Stimulated activated CD4-positive, alpha-beta T cell treated with anti-CD3 and anti-CD28 coated beads, Interleukin-15, amount 100 ng/mL, for 1 hour (primary cell): ENCODE data around the gene RAI1.

Experiments used
- DNase-seq, 2 donors: peaks; one replicate each; pipeline ENCODE4 v3.0.0-alpha.2; 2020; ENCODE audit warnings: low read depth in 1 of 2, low spot score in 1 of 2

Gene RAI1

DNA sequence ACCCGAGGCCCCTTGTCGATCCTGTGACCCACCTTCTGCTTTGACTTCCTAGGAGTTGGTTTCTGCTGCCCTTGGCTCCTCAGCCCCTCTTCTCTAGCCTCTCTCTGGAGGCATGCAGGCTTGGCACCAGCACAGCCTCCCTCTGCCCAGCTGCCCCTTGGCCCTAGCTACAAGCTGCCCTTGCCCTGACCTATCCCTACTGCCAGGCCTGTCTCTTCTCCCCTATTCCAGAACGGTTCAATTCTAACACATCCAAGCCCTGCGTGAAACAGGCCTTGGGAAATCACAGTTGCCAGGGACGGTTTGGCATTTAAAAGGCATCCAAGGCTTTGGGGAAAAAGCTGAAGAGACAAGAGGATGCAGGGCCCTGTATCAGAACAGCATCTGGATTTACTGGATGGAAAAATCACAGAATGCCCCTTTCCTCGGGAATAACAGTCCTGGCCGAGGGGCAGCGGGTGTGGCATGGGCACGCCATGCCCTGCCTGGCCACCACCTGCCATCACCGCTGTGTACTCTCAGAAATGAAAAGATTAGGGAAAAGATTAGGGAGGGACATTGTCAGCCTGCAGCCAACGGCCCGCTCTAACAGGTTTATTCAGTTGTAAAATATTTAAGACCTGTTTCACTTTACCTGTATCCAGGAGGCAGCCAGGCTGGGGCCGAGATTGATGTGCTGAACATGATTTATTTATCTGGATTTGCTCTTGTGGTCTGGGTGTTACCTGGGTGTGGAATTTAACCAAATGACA lies 15.8 kb downstream of the RAI1 start:
- DNase-seq = no peak

DNA sequence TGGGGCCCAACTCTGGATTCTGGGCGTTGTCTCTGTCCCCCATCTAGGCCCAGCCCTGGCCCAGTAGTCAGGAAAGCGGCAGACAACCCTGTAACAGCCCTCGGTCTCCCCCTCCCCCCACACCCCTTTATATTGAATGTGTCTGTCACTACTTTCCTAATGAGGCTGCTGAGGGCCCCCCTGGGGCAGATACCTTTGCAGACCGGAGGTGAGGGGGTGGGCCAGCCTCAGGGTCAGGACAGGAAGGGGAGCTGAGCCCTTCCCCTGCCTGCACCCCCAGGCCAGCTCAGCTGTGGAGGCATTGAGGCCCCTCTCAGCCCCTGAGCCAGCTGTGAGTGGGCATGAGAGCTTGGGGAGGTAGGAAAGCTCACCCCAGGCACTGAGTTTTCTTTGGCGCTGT lies 17.1 kb downstream of the RAI1 start:
- DNase-seq = no peak

DNA sequence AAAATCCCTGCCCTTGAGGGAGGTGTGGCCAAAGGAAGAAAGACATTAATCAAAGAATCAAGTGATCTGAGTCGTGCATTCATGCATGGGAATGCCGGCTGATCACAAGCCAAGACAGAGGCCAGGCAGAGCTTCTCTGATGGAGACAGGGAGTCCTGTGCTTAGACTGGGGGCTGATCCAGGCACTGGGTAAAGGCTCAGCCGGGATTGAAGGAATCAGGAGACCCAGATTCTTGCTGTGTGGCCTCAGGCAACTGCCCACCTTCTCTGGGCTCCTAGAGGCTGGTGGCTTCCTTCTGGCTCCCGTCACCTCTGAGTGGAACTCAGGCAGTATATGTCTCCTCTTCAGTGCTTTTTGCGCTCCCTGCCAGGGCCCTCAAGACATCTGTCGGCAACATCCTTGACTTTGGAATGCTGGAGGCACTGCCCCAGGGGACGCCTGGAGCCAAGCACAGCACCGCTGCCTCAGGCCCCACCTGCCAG lies 17.7 kb downstream of the RAI1 start:
- no peak for DNase-seq

DNA sequence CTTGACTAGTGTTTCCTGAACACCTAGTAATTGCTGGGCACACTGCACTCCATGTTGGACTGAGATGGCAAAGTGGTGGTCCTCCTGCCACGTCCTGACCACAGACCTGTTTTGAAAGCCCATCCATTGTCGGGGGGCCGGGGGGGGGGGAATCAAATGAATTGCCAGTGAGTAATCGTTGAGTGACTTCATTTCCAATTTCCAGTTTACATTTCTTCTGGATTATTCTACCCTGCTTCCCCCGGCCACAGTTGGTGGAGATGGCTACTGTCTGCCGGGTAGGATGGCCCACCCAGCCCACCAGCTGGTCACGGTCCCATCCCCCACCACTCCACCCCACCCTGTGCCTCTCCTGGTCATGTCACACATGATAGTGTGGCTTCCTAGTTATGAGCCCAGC lies 18.2 kb downstream of the RAI1 start:
- DNase-seq = no peak

DNA sequence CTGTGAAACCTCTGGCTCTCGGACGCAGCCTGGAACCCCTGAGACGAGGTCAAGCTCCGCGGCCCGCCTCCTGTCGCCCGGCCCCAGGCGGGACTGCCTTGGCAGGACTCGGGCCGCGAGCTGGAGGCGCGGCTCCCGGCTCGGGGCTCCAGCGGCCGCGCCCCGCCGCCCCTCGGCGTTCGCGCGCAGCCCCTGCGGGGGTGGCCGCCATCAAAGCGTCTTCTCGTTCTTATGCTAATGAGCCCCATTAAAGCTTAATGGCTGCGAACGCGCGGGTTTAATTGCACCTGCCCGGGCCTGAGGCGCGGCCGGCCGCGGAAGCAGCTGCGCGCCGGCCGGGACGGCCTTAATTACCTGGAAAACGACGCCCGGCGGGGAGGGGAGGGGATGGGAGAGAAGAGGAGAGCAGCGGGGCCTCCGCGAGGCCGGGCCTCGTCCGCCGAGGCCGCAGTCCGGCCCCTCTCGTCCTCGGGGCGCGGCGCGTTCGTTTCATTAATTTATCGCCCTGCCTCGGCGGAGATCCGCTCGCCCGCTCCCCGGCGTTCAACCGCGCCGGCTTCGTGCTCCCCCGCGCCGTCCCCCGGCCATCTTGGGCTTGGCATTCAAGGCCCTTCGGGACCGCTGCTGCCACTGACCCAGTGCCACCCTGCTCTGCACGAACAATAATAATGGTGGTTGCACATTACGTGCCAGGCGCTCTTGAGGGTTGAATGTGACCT lies 19.2 kb downstream of the RAI1 start:
- DNase-seq = no peak

DNA sequence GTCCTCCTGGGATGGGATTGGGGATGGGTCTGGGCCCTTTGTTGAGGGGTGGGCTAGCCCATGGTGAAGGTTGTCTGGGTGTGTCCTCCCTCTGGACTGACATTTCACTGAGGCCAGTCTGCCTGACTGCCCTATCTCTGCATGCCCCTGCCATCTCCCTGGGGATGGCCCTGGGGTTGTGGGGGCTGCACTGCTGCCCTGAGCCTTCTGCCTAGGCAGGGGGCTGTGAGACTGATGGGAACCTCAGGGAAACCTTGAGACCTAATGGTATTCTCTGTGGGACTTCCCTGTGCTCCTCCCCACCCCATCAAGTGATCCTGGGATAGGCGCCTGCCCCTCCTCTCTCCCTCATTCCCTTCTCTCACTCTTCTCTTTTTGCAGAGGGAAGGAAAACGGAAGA lies 19.9 kb downstream of the RAI1 start:
- no peak for DNase-seq

DNA sequence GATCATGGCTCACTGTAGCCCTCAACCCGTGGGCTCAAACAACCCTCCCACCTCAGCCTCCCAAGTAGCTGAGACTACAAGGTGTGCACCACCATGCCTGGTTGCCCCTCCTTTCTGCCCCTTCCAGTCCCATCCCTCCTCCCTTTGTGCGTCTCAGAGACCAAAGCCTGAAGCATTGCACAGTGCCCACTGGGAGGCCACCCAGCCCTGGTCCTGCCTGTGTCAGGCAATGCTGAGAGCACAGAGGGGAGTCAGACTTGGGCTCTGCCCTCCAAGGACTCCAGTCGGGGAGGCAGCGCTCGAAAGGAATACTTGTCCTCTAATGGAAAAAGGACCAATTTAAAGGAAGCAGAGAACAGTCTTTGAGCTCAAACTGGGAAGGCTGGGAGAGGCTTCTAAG lies 20.4 kb downstream of the RAI1 start:
- DNase-seq = no peak

DNA sequence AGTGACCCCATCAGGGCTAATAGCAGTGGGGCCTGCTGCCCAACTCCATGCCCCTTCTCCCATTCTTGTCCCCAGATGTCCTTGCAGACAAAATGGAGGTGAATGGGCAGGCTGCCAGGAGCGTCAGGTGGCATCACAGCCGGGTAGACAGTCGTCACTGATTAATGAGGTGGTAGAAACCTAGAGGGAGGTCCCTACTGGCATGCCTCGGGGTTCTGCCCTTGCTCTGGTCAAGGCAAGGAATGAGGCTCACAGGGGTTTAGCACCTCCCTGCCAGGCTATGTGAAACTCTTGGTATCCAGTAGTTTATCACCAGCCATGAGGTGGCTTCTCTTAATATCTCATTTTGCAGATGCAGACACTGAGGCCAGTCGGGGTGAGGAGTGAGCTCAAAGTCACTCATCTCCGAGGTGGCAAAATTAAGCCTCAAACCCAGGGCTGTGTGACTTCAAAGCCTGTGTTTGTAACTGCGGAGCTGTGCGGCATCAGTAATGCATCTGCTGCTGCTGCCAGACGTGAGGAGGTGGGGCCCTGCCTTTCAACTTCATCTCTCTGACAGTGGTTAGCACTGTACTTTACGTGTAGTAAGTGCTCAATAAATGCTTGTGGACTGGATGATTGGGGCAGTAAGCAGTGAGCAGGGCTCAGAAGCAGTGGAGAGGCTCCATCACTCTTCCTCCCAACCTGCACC lies 21.3 kb downstream of the RAI1 start:
- no peak for DNase-seq

DNA sequence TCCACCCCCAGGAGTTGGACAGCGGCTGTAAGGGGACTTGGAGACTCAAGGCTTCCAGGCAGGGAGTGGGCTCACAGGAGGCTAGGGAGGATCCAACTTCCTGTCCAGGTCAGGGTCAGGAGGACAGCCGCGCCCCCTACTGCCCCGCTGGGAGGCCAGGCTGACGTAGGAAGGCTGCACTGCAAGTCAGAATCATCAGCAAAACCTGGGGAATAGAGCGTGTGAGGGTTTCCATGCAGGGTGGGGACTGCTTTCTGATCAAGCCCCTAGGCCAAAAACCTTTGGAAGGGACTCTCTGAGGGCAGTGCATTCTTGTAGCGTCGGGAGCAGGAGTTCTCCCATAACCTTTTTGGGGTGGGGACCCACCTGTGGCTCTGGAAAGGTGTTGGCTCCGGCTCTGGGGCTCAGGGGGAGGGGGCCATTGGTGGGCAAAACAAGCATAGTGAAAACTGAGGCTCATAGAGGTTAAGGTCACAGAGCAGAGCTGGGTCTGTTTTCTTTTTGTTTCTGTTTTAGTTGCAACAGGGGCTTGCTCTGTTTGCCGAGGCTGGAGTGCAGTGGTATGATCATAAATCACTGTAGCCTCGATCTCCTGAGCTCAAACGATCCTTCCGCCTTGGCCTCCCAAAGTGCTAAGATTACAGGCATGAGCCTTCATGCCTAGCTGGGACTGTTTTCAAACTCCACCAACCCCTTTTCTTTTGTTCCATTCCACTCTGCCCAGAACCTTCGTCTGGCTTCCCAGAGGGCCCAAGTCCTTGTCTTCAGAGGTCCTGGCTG lies 22.1 kb downstream of the RAI1 start:
- no peak for DNase-seq

DNA sequence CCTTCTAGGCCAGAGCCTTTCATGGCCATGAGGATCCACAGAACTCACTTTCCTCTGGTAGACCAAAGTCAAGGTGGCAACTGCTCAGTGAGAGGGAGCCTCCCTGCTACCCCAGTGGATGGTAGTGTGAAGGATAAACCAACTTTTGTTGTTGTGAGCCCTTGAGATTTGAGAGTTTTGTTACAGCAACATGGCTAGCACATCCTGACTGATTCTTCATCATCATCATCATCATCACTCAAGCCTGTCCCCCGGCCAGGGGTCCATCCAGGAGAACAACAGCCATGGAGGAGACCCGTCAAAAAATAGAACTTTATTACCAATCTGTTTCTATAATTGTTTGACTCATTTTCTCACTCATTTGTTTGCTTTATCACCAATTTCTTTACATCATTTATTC lies 23.7 kb downstream of the RAI1 start:
- DNase-seq = no peak

DNA sequence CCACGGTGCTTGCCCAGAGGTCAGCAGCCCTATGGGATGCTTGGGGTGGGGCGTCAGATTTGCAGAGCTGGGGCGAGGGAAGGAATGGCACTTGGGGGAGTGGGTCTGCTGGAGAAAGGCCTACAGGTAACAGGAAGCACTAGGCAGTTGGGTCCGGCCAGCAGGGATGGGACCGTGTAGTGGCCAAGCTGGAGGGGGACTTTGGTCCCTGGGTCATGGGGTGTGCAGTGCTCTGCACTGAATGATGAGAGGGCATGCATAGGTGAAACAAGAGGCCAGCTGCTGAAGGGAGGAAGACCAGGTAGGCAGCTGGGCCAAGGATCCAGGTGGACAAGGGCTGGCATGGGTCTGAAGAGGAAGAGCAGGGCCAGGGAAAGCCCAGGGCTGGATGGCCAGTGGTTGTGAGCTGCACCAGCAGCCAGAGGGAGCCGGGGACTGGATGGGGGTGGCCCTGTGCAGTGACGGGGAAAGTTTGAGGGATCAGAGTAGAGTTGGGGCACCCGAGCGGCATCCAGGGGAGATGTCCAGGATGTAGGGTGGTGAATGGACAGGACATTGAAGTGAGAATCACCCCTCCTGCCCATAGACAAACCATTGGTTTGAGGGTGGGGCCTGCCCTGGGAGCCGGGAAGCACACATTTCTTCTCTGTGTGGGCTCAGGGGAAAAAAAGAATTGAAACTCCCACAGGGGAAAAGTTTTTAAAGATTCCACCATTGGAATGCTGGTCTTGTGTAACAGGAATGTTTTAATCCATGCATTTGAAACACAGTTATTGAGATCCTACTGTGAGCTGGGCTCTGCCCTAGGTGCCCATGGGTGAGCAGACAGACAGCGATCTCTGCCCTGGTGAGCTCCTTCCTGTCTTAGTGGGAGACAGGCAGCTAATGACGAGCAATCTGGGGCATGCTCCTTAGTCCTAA lies 25.1 kb downstream of the RAI1 start:
- DNase-seq = no peak

DNA sequence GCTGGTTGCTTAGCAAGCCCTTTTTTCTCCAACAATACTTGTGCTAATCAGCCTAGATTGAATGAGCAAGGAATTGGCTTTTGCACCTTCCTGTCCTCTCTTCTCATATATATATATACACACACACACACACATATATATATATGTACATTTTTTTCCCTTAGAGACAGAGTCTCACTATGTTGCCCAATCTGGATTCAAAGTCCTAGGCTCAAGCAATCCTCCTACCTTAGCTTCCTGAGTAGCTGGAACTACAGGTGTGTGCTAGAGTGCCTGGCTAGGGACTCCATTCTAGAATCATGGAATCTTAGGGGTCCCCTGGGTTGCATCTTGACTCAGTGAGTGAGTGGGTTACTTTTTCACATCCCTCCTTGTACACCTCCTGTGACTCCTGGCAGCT lies 27.0 kb downstream of the RAI1 start:
- DNase-seq = no peak

DNA sequence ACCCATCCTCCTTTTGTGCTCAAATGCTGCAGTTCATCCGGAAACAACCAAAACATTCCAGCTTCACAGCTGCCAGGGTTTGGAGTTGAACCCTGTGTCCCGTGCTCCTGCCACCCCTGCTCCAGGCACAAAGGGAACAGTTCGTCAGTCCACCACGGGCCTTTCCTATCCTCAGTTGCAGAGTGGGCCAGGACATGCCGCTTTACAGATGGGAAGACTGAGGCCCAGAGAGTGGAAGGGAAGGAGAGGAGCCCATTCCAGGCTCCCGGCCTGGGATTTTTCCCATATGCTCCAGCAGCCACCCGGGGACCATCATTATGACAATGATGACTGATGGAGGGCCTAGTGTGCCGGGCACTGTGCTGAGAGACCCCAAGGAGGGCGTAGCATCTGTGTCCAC lies 27.6 kb downstream of the RAI1 start:
- no peak for DNase-seq

DNA sequence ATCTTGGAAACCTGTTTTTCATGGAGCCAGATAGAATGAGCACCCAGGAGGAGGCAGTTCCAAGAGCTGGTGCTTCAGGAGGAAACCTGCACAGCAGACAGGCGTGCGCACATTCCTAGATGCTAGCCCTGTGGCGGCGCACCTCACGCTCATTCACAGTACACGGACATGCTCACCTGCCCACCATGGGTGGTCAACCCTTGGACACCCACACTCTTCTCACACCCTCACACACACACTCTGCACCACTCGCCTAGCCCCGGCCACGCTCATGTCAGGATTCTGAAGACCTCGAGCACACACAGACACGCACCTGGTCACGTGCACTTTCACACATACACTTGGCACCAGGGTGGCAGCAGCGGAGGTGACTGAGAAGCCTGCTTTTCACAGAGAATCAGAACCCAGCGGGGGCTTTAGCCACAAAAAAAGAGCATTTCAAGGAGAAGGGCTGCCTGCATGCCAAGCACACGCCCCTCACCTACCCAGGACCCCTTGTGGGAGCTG lies 28.6 kb downstream of the RAI1 start:
- DNase-seq = no peak

DNA sequence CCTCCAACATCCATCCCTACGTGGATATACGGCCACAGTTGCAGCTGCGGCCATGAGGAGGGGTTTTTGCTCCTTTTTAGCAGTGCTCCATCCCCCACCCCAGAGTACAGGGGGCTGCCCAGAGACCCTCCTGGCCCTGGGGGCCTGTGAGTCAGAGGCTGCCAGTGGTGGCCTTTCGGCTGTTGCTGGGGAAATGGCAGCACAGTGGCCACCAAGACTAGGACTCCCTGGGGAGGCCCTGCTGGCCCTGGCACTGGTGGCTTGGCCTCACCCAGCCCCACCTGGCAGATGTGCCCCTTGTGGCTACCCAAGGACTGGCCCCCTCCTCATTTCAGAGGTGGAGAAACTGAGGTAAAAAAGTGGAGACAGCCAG lies 29.1 kb downstream of the RAI1 start:
- no peak for DNase-seq

DNA sequence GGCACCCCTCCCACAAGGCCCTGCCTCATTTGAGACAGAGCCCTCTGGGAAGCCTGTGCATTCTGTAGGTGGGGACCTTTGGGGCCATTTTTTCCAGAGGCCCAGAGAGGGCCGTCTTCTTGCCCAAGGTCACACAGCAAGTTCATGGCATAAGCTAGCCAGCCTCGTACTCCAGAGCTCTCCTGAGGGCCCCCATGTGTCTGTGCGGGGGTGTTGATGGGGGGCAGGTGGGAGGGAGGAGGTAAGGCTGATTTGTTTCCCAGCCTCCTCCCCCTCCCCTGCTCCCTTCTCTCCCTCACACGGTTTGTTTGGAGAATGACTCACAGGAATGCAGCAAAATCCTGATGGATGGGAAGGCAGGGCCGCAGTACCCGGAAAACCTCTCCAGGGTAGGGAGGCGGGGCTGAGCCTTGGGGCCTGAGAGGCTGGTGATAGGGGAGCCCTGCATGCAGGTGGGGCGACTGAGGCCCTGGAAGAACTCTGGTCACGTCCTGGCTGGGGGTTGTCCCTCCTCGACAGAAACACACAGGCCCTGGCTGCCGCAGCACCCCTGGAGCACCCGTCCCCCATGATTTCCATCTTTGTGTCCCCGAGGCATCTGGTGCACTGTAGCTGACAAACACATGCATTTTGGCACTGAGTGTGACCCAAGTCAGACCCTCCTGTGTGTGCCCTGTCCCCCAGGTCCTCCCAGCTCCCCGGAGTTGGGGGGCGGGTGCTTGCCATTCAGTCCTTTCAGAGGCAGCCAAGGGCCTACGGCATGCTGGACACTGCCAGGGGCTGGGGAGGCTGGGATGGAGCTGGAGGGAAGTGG lies 29.7 kb downstream of the RAI1 start:
- no peak for DNase-seq

DNA sequence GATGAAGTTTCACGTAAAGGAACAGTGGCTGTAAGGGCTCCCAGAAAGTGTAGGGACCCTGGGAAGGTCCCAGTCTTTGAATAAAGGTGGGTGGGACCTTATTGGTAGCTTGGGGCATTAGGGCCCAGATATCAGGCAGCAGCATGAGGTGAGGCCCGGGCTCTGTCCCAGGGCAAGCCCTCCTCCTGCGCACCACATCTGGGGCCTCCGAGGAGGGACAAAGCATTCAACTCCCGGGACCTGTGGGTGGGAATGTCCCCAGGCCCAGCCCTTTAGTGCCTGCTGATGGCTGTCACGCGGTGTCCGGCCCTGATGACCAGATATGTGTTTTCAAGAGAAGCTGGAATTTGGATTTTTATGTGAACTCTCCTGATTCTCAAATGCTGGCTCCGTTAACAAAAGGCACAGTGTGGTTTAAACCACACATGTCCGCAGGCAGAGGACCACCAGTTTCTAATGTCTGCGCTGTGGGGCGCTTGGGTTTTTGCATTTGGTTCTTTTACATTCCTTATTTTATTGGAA lies 30.4 kb downstream of the RAI1 start:
- DNase-seq = no peak

DNA sequence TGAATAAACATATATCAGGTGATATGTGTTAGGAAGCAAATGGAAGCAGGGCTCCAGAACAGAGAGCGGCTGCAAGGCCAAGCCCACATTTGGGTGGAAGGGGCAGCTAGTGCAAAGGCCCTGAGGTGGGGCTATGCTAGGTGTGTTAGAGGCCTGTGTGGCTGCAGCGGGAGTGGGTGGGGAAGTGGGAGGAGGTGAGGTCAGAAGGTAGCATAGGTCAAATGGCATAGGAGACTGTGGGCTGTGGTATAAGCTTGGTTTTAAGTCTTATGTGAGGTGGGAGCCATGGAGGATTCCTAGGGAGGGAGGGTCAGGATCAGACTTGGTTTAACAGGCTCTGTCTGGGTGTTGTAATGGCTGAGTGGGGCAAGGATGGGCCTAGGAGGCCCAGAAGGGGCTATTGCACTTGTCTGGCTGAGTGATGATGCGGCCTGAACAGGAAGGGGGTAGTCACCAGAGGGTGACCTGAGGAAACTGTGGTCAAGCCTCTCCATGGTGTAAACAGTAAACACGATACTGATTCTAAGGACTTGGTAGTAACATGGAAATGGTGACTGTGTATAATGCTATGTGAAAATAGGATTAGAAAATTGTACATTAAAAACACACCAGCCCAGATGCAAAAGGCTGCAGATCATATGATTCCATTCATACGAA lies 31.1 kb downstream of the RAI1 start:
- DNase-seq = no peak

DNA sequence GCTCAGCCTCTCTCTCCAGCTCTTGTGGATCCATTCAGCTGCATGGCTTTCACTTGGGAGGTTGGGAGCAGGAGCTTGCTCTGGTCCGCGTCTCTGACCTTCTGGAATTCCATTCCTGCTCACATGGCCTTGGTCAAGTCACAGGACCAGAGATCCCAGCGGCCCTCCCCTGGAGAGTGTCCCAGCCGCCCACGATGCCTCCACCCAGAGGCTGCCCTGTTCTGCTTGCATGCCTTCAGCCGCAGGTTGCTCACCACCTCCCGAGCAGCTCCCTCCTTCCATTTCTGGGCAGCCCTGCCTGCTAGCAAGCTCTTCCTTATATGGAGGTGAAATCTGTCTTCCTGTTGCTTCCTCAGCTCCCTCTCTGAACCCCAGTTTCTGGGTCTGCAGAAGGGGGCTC lies 32.6 kb downstream of the RAI1 start:
- DNase-seq = no peak
